ENCODE measurements around the gene FAM221A.
"Not testable (repeated sequence)": the region's sequence is repeated elsewhere in the genome, so short reads cannot be mapped to it uniquely, and the experiment has no call there.

The FAM221A gene

GRCh38 chr7:23709081-23709750, 29.2 kb downstream of the FAM221A start:
- no peak for DNase-seq

- DNase-seq: no peak
Measured at GRCh38 chr7:23710000-23710399, 30.0 kb downstream of the FAM221A start, which contains the start of gene STK31. STK31 (plus strand) TSS chr7:23710219; CDS start chr7:23710286, 67 bp downstream.

DNA sequence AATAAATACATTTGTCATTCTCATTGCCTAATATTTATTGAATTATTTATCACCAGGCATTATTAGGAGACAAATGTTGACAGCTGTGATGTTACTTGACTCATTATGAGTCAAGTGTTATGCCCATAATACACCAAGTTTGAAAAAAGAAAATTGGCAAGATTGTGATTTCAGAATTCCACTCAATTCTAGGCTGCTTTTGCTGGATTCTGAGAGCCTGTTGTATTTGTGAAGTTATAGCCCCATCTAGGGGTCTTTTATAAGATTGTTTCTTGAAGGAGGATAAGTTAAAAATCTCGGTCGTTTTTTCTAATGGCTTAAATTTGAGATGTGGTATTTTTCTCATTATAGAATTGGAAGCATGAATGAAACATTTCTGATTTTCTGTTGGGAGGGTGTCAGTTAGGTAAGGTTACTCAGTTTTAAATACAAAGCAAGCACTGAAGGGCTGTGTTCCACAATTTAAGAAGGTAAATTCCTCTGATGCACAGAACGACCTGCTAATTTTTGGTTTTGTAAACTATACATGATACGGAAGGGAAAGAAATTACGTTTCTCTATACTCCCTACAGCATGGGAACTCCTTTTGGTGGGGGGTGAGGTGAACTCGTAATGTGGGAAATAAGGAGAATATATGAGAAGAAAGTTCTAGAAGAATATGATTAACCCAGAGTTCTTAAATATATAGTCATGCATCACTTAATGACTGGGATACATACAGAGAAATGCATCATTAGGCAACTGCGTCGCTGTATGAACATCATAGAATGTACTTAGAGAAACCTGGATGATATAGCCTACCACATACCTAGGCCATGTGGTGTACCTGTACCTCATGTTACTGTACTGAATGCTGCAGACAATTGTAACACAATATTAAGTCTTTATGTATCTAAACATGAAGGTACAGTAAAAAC, 32.6 kb downstream of the FAM221A start:
- peak in 1 of 2 donors; percentile 50 for DNase-seq

DNA sequence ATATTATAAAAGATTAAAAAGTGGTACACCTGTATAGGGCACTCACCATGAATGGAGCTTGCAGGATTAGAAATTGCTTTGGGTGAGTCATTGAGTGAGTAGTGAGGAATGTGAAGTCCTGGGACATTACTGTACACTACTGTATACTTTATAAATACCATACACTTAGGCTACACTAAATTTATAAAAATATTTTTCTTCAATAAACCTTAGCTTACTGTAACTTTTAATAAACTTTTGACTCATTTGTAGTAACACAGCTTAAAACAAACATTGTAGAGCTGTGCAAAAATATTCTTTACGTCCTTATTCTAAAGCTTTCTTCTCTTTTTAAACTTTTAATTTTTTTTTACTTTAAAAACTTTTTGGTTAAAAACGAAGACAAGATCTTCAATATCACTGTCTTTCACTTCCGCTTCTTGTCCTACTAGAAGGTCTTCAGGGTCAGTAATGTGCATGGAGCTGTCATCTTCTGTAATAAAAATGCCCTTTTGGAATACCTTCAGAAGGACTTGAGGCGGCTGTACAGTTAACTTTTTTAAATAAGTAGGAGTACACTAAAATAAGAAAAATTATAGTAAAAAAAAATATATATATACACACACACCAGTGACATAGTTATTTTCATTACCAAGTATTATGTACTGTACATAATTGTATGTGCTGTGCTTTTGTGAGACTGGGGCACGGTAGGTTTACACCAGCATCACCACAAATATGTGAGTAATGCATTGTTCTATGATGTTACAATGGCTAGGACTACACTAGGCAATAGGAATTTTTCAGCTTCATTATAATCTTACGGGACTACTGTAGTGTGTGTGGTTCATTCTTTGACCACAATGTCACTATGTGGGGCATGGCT, 33.5 kb downstream of the FAM221A start:
- DNase-seq: no peak

GRCh38 chr7:23714150-23714464, 34.1 kb downstream of the FAM221A start:
- no peak for DNase-seq

DNA sequence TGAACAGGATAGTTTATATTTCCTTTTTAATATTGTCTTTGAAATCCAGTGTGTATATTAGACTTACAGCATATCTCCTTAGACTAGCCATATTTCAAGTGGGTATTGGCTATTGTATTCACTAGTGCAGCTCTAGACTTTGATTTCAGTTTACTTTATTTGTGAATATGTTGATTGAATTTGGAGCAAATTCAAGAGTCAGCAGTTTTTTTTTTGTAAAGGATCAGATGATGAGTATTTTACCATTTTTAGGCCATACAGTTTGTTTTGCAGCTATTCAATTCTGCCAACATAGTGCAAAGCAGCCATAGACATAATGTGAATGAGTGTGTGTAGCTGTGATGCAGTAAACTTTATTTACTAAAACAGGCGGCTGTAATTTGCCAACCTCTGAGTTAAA, 34.6 kb downstream of the FAM221A start:
- no peak for DNase-seq

- DNase-seq: no peak
Measured at GRCh38 chr7:23715099-23715498, 35.1 kb downstream of the FAM221A start.

GRCh38 chr7:23717788-23718187, 37.8 kb downstream of the FAM221A start:
- no peak for DNase-seq

GRCh38 chr7:23721456-23721855, 41.5 kb downstream of the FAM221A start:
- no peak for DNase-seq

DNA sequence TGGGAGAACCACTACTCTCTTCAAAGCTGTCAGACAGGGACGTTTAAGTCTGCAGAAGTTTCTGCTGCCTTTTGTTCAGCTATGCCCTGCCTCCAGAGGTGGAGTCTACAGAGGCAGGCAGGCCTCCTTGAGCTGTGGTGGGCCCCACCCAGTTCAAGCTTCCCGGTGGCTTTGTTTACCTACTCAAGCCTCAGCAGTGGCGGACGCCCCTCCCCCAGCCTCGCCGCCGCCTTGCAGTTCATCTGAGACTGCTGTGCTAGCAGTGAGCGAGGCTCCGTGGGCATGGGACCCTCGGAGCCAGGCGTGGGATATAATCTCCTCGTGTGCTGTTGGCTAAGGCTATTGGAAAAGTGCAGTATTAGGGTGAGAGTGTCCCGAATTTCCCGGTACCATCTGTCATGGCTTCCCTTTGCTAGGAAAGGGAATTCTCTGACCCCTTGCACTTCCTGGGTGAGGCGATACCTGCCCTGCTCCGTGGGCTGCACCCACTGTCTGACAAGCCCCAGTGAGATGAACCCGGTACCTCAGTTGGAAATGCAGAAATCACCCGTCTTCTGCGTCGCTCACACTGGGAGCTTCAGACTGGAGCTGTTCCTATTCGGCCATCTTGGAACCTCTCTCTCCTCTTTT, 42.7 kb downstream of the FAM221A start:
- DNase-seq: not testable (repeated sequence)

- not testable (repeated sequence) for DNase-seq
Measured at GRCh38 chr7:23724113-23724512, 44.1 kb downstream of the FAM221A start.

DNA sequence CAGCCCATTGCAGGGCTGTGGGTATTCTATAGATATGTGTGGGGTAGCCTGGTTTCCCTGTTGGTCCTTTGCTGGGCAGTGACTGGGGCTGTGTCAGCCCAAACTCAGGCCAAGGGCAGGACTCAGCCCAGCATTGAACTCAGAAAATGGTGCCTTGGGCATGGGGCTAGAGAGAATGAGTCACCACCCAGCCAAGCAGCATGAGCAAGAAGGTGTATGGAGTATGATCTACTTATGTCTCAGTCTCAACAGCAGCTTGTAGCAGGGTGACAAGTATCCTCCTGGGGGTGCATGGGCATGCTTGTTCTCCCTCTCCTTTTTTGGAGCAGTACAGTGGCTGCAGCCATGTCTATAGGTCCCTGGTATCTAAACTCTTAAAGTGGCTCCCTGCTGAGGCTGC, 62.1 kb downstream of the FAM221A start:
- DNase-seq: no peak

GRCh38 chr7:23743226-23743625, 63.2 kb downstream of the FAM221A start:
- no peak for DNase-seq

DNA sequence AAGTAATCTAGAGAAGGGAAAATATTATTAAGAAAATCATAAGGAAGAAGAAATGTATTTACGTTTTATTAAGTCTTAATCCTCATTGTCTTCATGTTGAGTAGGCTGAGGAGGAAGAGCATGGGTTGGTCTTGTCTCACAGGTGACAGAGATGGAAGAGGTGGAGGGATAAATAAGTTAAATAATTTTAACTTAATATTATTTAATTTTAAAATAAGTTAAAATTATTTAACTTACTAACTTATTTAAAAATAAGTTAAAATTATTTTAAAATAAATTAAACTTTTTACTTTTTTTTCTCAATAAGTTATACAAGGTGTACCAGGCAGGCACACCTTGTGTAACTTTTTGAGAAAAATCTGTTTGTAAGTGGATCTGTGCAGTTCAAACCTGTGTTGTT, 66.6 kb downstream of the FAM221A start:
- no peak for DNase-seq

GRCh38 chr7:23751852-23752251, 71.9 kb downstream of the FAM221A start:
- DNase-seq: no peak
